ENCODE data around the gene ANKRD34A. TPM values are rescaled to one million over a fixed set of nuclear protein-coding genes. Genes with fewer than 3 reads are reported as not detected.

ANKRD34A gene
- total and polyA plus RNA-seq, 2 experiments from 2014 or later = 2.7 to 5.7 TPM

GRCh38 chr1:145982010-145982723 lies 17.8 kb upstream of the ANKRD34A start:
- H3K36me3 ChIP-seq = no peaks in the 10 kb centered on the region
- no peak for DNase-seq (ENCODE audit: low read depth in 1 of 2, low spot score in 1 of 2)
- H3K9me3 ChIP-seq (ENCODE audit: low read depth) = no peaks in the 10 kb centered on the region
- no peaks in the 10 kb centered on the region for H3K27me3 ChIP-seq
- peaks cover 76% of the 10 kb centered on the region for H3K4me1 ChIP-seq (ENCODE audit: low read depth)
- H3K27ac ChIP-seq = peak overlapping the region; percentile 94
- TF ChIP-seq CTCF (IDR thresholded peaks at IDR 0.05; ENCODE audit: low read depth, low read length) = no peak
- H3K4me3 ChIP-seq = no peak overlapping the region

- TF ChIP-seq CTCF (IDR thresholded peaks at IDR 0.05; ENCODE audit: low read depth, low read length) = no peak
- no peaks in the 10 kb centered on the region for H3K27me3 ChIP-seq
- H3K4me3 ChIP-seq = no peak overlapping the region
- H3K36me3 ChIP-seq = no peaks in the 10 kb centered on the region
- DNase-seq (ENCODE audit: low read depth in 1 of 2, low spot score in 1 of 2) = peak in 1 of 2 donors; percentile 80
- peak overlapping the region; percentile 94 for H3K27ac ChIP-seq
- H3K4me1 ChIP-seq (ENCODE audit: low read depth) = peaks cover 65% of the 10 kb centered on the region
- H3K9me3 ChIP-seq (ENCODE audit: low read depth) = no peaks in the 10 kb centered on the region
These were observed 16.2 kb upstream of the ANKRD34A start for GRCh38 chr1:145980457-145980994.

GRCh38 chr1:145979746-145980456 lies 15.5 kb upstream of the ANKRD34A start:
- peak in 1 of 2 donors; percentile 62 for DNase-seq (ENCODE audit: low read depth in 1 of 2, low spot score in 1 of 2)

GRCh38 chr1:145978854-145979745 lies 14.7 kb upstream of the ANKRD34A start:
- Histone ChIP-seq H3K27ac (peak overlapping the region; percentile 94), H3K4me1 (ENCODE audit: low read depth) (peaks cover 51% of the 10 kb centered on the region)
- TF ChIP-seq CTCF (IDR thresholded peaks at IDR 0.05; ENCODE audit: low read depth, low read length) = peak; percentile 38

More at GRCh38 chr1:145979746-145980456, 15.5 kb upstream of the ANKRD34A start:
- no peaks in the 10 kb centered on the region for H3K27me3 ChIP-seq
- peak overlapping the region; percentile 94 for H3K27ac ChIP-seq
- H3K4me3 ChIP-seq = no peak overlapping the region
- H3K4me1 ChIP-seq (ENCODE audit: low read depth) = peaks cover 59% of the 10 kb centered on the region
- no peaks in the 10 kb centered on the region for H3K9me3 ChIP-seq (ENCODE audit: low read depth)
- TF ChIP-seq CTCF (IDR thresholded peaks at IDR 0.05; ENCODE audit: low read depth, low read length) = no peak
- no peaks in the 10 kb centered on the region for H3K36me3 ChIP-seq

GRCh38 chr1:145978471-145978853 lies 14.1 kb upstream of the ANKRD34A start:
- DNase-seq (ENCODE audit: low read depth in 1 of 2, low spot score in 1 of 2) = no peak
- no peak for TF ChIP-seq CTCF (IDR thresholded peaks at IDR 0.05; ENCODE audit: low read depth, low read length)
- no peaks in the 10 kb centered on the region for H3K27me3 ChIP-seq
- H3K9me3 ChIP-seq (ENCODE audit: low read depth) = no peaks in the 10 kb centered on the region
- H3K36me3 ChIP-seq = no peaks in the 10 kb centered on the region
- H3K27ac ChIP-seq = peak overlapping the region; percentile 94
- peaks cover 47% of the 10 kb centered on the region for H3K4me1 ChIP-seq (ENCODE audit: low read depth)
- peak overlapping the region; percentile 0 for H3K4me3 ChIP-seq

More at GRCh38 chr1:145978854-145979745, 14.7 kb upstream of the ANKRD34A start:
- DNase-seq (ENCODE audit: low read depth in 1 of 2, low spot score in 1 of 2) = peak; percentile 97 to 100
- Histone ChIP-seq H3K36me3 (no peaks in the 10 kb centered on the region), H3K4me3 (peak overlapping the region; percentile 0), H3K27me3 (no peaks in the 10 kb centered on the region), H3K9me3 (ENCODE audit: low read depth) (no peaks in the 10 kb centered on the region)

Data from cardiac muscle cell (in vitro differentiated cells and primary cell).